Trophoblast cell (in vitro differentiated cells and primary cell): ENCODE data around the gene SLC7A9.
"Not testable (repeated sequence)": the region's sequence is repeated elsewhere in the genome, so short reads cannot be mapped to it uniquely, and the experiment has no call there.

Experiments used
- DNase-seq, 2 donors: peaks; one replicate each; pipeline ENCODE4 v3.0.0-alpha.2; 2016
- H2AFZ ChIP-seq: 2 replicates; pipeline ENCODE4 v1.6.1; 2013; ENCODE audit warnings: low read length, moderate library complexity, mild to moderate bottlenecking; ENCODE audit not compliant: insufficient read depth, poor library complexity
- H2AK5ac ChIP-seq: 2 replicates; pipeline ENCODE4 v1.6.1; 2013; ENCODE audit warnings: mild to moderate bottlenecking, low read length
- H2BK120ac ChIP-seq: 2 replicates; pipeline ENCODE4 v1.6.1; 2013; ENCODE audit warnings: low read length, mild to moderate bottlenecking, moderate library complexity; ENCODE audit not compliant: insufficient read depth, poor library complexity
- H2BK12ac ChIP-seq: 2 replicates; pipeline ENCODE4 v1.6.1; 2013; ENCODE audit warnings: mild to moderate bottlenecking, low read length, moderate library complexity
- H2BK5ac ChIP-seq: 2 replicates; pipeline ENCODE4 v1.6.1; 2013; ENCODE audit warnings: low read length, low read depth, moderate library complexity, mild to moderate bottlenecking; ENCODE audit not compliant: poor library complexity
- H3K14ac ChIP-seq: 2 replicates; pipeline ENCODE4 v1.6.1; 2013; ENCODE audit warnings: mild to moderate bottlenecking, low read length
- H3K18ac ChIP-seq: 2 replicates; pipeline ENCODE4 v1.6.1; 2013; ENCODE audit warnings: mild to moderate bottlenecking, low read length
- H3K23ac ChIP-seq: 2 replicates; pipeline ENCODE4 v1.6.1; 2013; ENCODE audit warnings: low read length
- H3K27ac ChIP-seq: 2 replicates; pipeline ENCODE4 v1.5.1; 2013; ENCODE audit warnings: low read depth, mild to moderate bottlenecking, inconsistent platforms, low read length, moderate library complexity
- H3K27me3 ChIP-seq: 2 replicates; pipeline ENCODE4 v1.6.1; 2013; ENCODE audit warnings: inconsistent platforms, mild to moderate bottlenecking, low read length, moderate library complexity; ENCODE audit not compliant: insufficient read depth
- H3K36me3 ChIP-seq, 2 experiments: 1 replicate in 1 of 2; 2 replicates in 1 of 2; pipeline ENCODE4 v1.6.1; 2013; ENCODE audit warnings: low read length in 2 of 2, mild to moderate bottlenecking in 2 of 2, moderate library complexity in 1 of 2; ENCODE audit not compliant: insufficient read depth in 2 of 2, control insufficient read depth in 1 of 2
- H3K4ac ChIP-seq: 2 replicates; pipeline ENCODE4 v1.6.1; 2013; ENCODE audit warnings: low read depth, mild to moderate bottlenecking, low read length, moderate library complexity
- H3K4me1 ChIP-seq, 2 experiments: 1 replicate in 1 of 2; 2 replicates in 1 of 2; pipeline ENCODE4 v1.6.1; 2013; ENCODE audit warnings: low read length in 2 of 2, mild to moderate bottlenecking in 2 of 2, moderate library complexity in 1 of 2; ENCODE audit not compliant: insufficient read depth in 2 of 2, control insufficient read depth in 1 of 2
- H3K4me2 ChIP-seq: 2 replicates; pipeline ENCODE4 v1.6.1; 2013; ENCODE audit warnings: inconsistent platforms, mild to moderate bottlenecking, low read length, moderate library complexity
- H3K4me3 ChIP-seq: 2 replicates; pipeline ENCODE4 v1.5.1; 2013; ENCODE audit warnings: mild to moderate bottlenecking, low read depth, low read length, inconsistent platforms
- H3K79me1 ChIP-seq: one replicate; pipeline ENCODE4 v1.6.1; 2013; ENCODE audit warnings: low read length
- H3K79me2 ChIP-seq: 2 replicates; pipeline ENCODE4 v1.6.1; 2013; ENCODE audit warnings: low read length, mild to moderate bottlenecking; ENCODE audit not compliant: control insufficient read depth, insufficient read depth, poor library complexity
- H3K9ac ChIP-seq: 2 replicates; pipeline ENCODE4 v1.6.1; 2013; ENCODE audit warnings: mild to moderate bottlenecking, low read length
- H3K9me3 ChIP-seq: 2 replicates; pipeline ENCODE4 v1.6.1; 2013; ENCODE audit warnings: low read depth, mild to moderate bottlenecking, control low read depth, inconsistent platforms, low read length; ENCODE audit not compliant: insufficient read depth
- H4K12ac ChIP-seq: 2 replicates; pipeline ENCODE4 v1.6.1; 2013; ENCODE audit warnings: low read depth, mild to moderate bottlenecking, low read length, moderate library complexity
- H4K8ac ChIP-seq: 2 replicates; pipeline ENCODE4 v1.6.1; 2013; ENCODE audit warnings: low read depth, mild to moderate bottlenecking, low read length, moderate library complexity
- H4K91ac ChIP-seq: one replicate; pipeline ENCODE4 v1.6.1; 2013; ENCODE audit warnings: low read depth, mild to moderate bottlenecking, low read length, moderate library complexity
- WGBS: extraction: QIAGEN DNeasy Blood & Tissue Kit; methylation state at CpG from one replicate; pipeline ENCODE4 v1.1.7; 2013; ENCODE audit warnings: missing lambda C conversion rate; ENCODE audit not compliant: insufficient read length, insufficient coverage; ENCODE audit errors: extremely low coverage; 5-methylcytosine and 5-hydroxymethylcytosine counted together

Gene SLC7A9

GRCh38 chr19:32858155-32858554 lies 11.4 kb downstream of the SLC7A9 start:
- DNase-seq: no peak
- no peak overlapping the region for H3K18ac ChIP-seq
- no peak overlapping the region for H4K91ac ChIP-seq
- H3K4me3 ChIP-seq: no peak overlapping the region
- no peaks in the 10 kb centered on the region for H3K4me1 ChIP-seq
- H3K36me3 ChIP-seq: no peaks in the 10 kb centered on the region
- no peaks in the 10 kb centered on the region for H3K79me1 ChIP-seq
- H3K23ac ChIP-seq: no peak overlapping the region
- no peak overlapping the region for H3K9ac ChIP-seq
- no peak overlapping the region for H4K8ac ChIP-seq
- no peak overlapping the region for H2BK5ac ChIP-seq
- H3K9me3 ChIP-seq: peaks cover 2% of the 10 kb centered on the region
- no peaks in the 10 kb centered on the region for H3K27me3 ChIP-seq
- no peak overlapping the region for H3K4me2 ChIP-seq
- H3K4ac ChIP-seq: no peak overlapping the region
- no peak overlapping the region for H2AFZ ChIP-seq
- H2AK5ac ChIP-seq: no peak overlapping the region
- no peak overlapping the region for H2BK12ac ChIP-seq
- H3K14ac ChIP-seq: no peak overlapping the region
- H3K27ac ChIP-seq: no peak overlapping the region
- no peak overlapping the region for H4K12ac ChIP-seq
- H2BK120ac ChIP-seq: no peak overlapping the region
- no peaks in the 10 kb centered on the region for H3K79me2 ChIP-seq
- no CpG with 5 or more reads among the region's 13 CpGs for WGBS

- no peaks in the 10 kb centered on the region for H3K4me1 ChIP-seq
- H2BK12ac ChIP-seq: no peak overlapping the region
- no peak overlapping the region for H3K4me3 ChIP-seq
- no peaks in the 10 kb centered on the region for H3K79me1 ChIP-seq
- H3K18ac ChIP-seq: no peak overlapping the region
- H2BK5ac ChIP-seq: no peak overlapping the region
- no peak overlapping the region for H2BK120ac ChIP-seq
- no peaks in the 10 kb centered on the region for H3K79me2 ChIP-seq
- H4K12ac ChIP-seq: no peak overlapping the region
- H3K4me2 ChIP-seq: no peak overlapping the region
- no peak overlapping the region for H3K9ac ChIP-seq
- H2AFZ ChIP-seq: no peak overlapping the region
- H3K36me3 ChIP-seq: no peaks in the 10 kb centered on the region
- no peaks in the 10 kb centered on the region for H3K27me3 ChIP-seq
- no peak overlapping the region for H3K27ac ChIP-seq
- H4K8ac ChIP-seq: no peak overlapping the region
- WGBS: no CpG with 5 or more reads among the region's 5 CpGs
- no peak for DNase-seq
- peaks cover 2% of the 10 kb centered on the region for H3K9me3 ChIP-seq
- no peak overlapping the region for H3K23ac ChIP-seq
- H3K4ac ChIP-seq: no peak overlapping the region
- H4K91ac ChIP-seq: no peak overlapping the region
- H3K14ac ChIP-seq: no peak overlapping the region
- H2AK5ac ChIP-seq: no peak overlapping the region
Measured at GRCh38 chr19:32857584-32857983, 12.0 kb downstream of the SLC7A9 start.

GRCh38 chr19:32856818-32857217 lies 12.7 kb downstream of the SLC7A9 start:
- not testable (repeated sequence) for H2BK120ac ChIP-seq, DNase-seq, H2BK5ac ChIP-seq, H4K91ac ChIP-seq, H3K27ac ChIP-seq, H3K9ac ChIP-seq, H3K9me3 ChIP-seq, H2AK5ac ChIP-seq, H2AFZ ChIP-seq, H3K4me2 ChIP-seq, H4K12ac ChIP-seq, H3K23ac ChIP-seq, H3K4me1 ChIP-seq, H3K18ac ChIP-seq, H2BK12ac ChIP-seq, H3K79me2 ChIP-seq, H3K27me3 ChIP-seq, H3K14ac ChIP-seq, H3K4me3 ChIP-seq, H3K36me3 ChIP-seq, H3K4ac ChIP-seq, H3K79me1 ChIP-seq, H4K8ac ChIP-seq
- WGBS: no CpG with 5 or more reads among the region's 7 CpGs

GRCh38 chr19:32852216-32852615 lies 17.4 kb downstream of the SLC7A9 start:
- Histone ChIP-seq H3K9me3 (no peaks in the 10 kb centered on the region), H3K36me3 (no peaks in the 10 kb centered on the region), H2BK120ac (no peak overlapping the region), H3K4me2 (no peak overlapping the region), H3K79me2 (no peaks in the 10 kb centered on the region), H2AFZ (no peak overlapping the region), H2BK5ac (no peak overlapping the region), H3K27ac (no peak overlapping the region), H2AK5ac (no peak overlapping the region), H3K14ac (no peak overlapping the region), H3K4me1 (no peaks in the 10 kb centered on the region), H3K18ac (no peak overlapping the region), H4K8ac (no peak overlapping the region), H3K79me1 (no peaks in the 10 kb centered on the region), H4K12ac (no peak overlapping the region), H4K91ac (no peak overlapping the region), H2BK12ac (no peak overlapping the region), H3K4ac (no peak overlapping the region), H3K27me3 (no peaks in the 10 kb centered on the region), H3K23ac (no peak overlapping the region), H3K4me3 (no peak overlapping the region), H3K9ac (no peak overlapping the region)
- no CpG with 5 or more reads among the region's 6 CpGs for WGBS
- no peak for DNase-seq
